ENCODE measurements around the gene DOCK1.

- no peak for TF ChIP-seq CTCF (IDR thresholded peaks at IDR 0.05)
- TF ChIP-seq POLR2A (IDR thresholded peaks at IDR 0.05), result no peak
Measured at GRCh38 chr10:126868371-126868770, 36.9 kb upstream of the DOCK1 start.
